Activated effector memory CD4-positive, alpha-beta T cell treated with anti-CD3 and anti-CD28 coated beads, Interleukin-2, amount 50 U/mL, for 16 hours (primary cell): ENCODE data around the gene FRMD4A.
A peak's percentile ranks its signal among the peaks of the same experiment; 100 is the strongest.
"Not testable (repeated sequence)": the region's sequence is repeated elsewhere in the genome, so short reads cannot be mapped to it uniquely, and the experiment has no call there.

Experiments
- DNase-seq: peaks from one replicate; pipeline ENCODE4 v3.0.0-alpha.2; 2020

Gene FRMD4A

DNA sequence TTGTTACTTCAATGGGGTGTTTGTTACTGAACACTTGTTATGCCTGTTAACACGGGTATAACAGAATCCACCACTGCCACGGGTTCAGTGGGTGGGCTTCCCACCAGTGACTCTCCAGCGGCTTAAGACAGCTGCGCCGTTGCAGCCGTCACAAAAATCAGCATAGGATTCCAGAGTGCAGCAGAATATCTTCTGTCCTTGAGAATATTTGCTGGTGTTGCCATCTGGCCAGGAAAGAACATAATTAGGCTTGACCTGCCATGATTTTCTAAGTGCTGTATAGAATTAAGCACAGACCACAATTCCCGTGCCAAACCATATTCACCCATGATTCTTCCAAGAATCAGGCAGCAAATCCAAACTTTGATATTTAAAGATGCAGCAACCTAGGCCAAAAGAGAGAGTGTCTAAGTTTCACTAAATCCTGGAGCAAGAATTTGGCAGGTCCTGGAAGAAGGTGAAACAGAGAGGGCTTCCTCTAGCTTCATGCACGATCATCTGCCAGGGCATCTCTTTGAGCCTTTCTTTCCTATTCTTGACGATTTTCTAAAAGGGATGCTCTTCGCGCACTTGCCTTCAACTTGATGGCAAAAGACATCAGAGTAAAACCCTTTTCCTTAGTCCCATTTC lies 95.0 kb downstream of the FRMD4A start:
- DNase-seq: no peak

DNA sequence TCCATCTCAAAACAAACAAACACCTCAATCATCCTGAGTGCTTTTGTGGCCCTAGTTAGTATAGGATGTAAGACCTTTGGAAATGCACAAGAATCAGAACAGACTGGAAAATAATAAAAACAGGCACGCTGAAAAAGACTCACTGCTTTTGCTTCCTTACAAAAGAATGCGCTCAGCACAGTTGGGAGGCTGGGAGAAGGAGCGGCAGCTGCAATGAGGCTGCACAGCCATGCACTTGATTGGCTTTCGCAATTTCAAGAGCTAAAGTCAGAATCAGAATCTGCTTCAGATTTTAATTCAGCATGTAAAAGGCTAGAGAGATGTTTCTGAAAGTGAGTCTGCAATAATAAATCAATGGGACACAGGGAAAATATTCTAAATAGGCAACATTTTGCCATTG lies 97.2 kb downstream of the FRMD4A start:
- DNase-seq: no peak

DNA sequence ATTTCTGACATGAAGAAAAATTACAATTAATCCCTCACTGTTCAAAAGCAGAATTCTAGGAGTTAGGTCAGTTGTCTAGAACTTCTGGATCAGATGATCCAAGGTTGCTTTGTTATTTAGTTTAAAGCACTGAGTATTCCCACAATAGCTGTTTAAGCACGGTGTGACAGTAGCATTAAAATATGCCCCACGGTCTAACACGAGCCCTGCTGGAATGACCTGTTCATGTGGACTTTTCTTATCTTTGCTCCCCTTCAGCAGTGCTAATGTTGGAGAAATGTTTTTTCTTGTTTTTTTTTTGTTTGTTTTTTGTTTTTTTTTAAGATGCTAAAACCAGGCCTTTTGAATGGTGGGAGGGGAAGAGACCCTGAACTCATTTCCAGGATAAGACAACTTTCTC lies 101.9 kb downstream of the FRMD4A start:
- DNase-seq: not testable (repeated sequence)

DNA sequence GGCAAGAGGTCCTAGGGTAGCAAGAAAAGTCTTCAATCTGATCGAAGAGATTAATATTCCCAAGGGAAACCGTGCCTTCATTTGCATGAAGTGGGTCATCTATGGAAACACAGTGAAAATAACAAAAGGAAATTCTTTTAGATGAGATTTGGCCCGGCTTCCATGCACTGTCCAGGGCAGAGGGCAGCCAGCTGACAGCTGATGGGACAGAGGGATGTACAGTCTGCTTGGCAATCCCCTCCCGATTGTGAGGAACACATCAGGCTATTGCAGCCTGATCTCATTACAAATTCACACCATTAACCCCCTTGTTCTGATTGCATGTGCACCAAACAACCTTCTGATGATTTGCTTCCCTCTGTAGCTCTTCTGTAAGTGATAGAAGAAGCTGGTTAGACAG lies 105.3 kb downstream of the FRMD4A start:
- no peak for DNase-seq

DNA sequence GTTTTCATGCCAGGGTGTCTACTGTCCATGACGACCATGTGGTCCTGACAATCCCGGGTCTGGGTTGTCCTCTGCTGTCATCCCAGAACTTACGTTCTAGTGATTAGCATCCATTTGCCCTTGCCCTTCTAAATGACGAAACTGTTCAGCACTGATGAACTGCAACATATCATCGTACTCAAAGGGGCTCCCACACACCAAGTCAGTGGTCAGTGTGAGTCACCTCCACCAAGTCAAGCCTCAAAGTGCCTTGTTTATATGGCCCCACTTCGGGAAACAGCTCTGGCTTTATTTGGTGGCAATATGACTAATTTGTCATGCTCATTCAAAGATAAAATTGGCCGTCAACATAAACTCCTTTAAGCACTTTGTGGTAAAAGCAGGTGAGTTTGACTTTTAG lies 110.7 kb downstream of the FRMD4A start:
- DNase-seq: no peak

DNA sequence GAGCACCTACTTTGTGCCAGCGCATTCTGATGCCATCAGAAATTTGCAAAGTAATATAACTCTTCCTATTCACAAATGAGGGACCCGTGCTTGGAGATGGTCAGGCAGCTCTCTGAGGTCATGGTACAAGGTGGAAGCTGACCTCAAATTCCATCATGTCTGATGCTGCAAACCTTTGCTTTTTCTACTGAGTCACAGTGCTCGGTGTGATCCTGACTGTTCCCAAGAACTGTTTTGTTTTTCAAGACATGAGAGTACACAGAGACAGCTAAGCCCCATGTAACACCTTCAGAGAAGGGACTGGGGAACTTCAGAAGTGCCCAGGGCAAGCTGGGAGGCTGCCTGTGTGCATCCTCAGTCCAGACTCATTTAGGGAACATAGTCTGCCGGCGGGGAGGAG lies 111.3 kb downstream of the FRMD4A start:
- no peak for DNase-seq

DNA sequence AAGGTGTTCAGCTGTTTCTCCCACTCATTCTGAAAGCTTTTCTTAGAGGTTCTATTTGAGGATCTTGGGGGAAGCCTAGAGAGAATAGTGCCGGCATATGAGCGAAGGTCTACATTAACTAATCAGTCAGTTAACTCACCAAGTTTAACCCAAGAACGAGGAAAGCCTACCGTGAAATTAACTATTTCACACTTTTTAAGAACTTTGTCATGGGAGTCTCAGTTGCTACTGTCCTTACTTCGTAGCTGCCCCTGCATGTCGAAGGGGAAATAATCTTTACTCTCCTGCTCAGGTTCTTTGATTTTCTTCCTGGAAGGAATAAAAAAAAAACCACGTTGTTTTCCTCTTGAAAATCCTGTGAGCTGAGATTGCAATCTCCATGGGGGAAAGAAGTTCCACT lies 115.1 kb downstream of the FRMD4A start:
- DNase-seq: no peak

DNA sequence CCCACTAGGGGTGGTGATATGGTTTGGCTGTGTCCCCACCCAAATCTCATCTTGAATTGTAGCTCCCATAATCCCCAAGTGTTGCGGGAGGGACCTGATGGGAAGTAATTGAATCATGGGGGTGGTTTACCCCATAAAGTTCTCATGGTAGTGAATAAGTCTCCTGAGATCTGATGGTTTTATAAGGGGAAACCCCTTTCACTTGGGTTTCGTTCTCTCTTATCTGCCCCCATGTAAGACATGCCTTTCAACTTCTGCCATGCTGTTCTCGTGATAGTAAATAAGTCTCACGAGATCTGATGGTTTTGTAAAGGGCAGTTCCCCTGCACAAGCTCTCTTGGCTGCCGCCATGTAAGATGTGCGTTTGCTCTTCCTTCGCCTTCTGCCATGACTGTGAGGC lies 117.0 kb downstream of the FRMD4A start:
- not testable (repeated sequence) for DNase-seq

DNA sequence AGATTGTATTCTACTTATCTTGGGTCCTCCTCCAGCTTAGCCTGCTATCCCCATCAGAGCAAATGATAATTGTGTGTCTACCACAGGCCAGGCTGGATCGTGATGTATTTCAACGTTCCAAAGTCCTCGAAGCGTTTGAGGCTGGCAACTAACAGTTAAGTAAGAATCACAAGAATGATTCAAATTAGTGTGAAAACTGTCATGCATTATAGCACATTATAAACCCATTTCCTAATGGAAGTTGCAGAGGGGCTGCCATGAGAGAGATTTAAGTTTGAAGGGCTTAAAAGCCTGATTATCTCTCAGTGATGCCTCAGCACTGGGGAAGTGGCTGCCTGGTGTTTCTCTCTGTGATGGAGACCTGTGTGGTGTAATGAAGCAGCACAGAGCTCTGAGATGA lies 119.1 kb downstream of the FRMD4A start:
- no peak for DNase-seq

DNA sequence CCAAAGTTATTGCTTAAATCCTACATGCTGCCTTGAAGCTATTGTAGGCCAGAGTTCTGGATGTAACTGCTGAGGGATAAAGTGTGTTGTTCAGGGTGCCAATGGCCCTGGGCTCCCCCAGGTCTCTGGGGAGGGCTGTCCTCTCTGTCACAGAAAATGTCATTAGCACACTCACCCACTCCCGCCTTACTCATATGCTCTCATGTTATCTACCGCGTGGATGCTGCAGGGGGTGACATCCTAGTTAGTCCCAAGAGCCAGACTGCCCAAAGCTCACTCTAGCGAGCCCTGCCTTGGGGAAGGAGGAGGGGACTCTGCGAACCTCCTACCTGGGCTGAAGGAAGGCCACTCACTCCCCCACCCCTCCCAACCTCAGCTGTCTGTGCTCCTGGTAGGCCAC lies 122.5 kb downstream of the FRMD4A start:
- no peak for DNase-seq

DNA sequence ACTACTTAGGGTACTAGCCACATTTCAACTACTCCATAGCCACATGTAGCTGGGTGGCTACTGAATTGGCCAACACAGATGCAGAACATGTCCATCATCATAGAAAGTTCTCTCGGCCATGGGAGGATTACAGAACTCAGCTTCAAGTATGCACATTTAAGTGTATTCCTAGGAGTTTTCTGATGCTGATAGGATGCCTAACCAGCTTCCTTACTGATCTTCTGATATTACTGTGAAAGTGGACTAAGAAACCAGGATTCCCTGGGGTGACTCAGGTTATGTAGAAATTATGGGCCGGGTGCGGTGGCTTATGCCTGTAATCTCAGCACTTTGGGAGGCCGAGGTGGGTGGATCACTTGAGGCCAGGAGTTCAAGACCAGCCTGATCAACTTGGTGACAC lies 125.5 kb downstream of the FRMD4A start:
- no peak for DNase-seq

DNA sequence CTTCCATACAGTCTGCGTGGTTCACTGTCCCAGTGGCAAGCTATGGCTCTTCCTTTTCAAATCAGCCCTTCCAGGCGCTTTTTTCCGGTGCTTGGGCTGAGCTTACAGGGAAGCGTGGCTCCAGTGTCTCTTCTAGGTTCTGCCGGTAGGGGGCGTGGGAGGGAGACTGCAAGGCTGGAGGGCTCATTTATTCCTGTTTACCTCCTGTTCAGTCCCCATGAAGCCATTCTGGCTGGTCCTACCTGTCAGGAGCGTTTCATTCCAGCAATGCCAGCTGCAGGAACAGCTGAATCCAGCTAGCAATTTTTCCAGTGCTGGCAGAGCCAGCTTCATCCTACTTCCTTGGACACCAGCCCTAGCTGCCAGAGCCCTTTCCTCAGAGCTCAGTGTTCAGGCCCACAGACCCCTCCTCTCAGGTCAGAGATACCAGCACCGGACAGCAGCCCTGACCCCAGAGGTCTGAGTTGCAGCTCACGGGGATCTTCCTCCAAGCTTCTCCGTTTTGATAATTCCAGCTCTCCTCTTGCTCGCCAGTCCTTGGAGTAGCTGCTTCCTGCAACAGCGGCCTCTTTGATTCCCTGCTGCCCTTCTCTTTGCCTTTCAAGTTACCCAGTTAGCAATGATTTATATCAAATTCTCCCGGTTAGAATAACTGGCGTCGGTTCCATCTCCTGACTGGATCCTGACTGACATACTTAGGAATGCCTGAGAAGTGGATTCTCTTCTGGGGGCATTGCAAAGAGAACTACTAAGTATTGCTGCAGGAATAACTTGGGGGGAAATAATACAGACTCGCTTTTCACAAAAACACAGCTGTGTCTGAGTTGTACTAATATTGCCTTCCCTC lies 129.8 kb downstream of the FRMD4A start:
- DNase-seq: no peak

DNA sequence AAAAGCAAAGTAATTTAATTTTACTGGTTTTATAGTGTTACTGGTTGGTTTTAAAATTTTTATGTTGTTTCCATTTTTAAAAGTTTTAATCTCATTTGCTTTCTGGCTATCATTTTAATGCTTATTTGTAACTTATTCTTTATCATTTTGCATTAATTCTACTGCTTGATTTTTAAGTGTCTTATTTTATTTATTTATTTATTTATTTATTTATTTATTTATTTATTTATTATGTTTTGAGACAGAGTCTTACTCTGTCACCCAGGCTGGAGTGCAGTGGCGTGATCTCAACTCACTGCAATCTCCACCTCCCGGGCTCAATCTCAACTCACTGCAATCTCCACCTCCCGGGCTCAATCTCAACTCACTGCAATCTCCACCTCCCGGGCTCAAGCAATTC lies 131.6 kb downstream of the FRMD4A start:
- DNase-seq: not testable (repeated sequence)

DNA sequence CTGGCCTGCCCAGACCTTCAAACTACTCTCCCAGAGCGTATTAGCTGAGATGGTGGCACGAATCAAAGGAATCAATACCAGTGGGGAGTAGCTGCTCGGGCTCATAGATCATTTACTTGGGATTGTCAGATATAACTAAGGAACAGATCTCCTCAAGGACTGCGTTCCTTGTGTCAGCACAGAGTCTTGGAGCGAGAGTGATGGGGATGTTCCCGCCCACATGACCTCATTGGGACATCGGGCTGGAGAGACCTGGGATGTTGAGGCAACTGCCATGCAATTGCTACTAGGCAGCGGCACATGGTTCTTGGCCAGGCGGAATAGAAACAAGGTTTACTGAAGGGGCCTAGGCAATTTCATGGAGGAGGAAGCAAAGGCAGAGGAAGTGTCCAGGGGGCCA lies 132.6 kb downstream of the FRMD4A start:
- DNase-seq: no peak

DNA sequence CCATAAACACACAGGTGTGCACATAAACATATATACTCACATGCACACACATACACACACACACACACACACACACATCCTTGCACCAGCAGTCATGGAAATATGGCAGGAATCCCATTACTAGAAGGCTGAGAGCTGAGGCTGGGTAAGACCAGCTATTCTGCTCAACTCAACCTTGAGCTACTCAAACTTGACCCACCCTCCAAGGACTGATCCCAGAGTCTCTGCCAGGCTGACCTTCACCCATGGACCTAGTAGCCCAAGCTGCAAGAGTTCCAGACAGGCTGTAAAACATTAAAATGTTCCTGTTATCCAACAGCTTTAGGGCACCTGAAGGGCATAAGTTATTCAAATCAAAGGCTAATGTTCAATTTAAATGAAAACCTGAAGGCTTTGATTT lies 134.6 kb downstream of the FRMD4A start:
- no peak for DNase-seq

DNA sequence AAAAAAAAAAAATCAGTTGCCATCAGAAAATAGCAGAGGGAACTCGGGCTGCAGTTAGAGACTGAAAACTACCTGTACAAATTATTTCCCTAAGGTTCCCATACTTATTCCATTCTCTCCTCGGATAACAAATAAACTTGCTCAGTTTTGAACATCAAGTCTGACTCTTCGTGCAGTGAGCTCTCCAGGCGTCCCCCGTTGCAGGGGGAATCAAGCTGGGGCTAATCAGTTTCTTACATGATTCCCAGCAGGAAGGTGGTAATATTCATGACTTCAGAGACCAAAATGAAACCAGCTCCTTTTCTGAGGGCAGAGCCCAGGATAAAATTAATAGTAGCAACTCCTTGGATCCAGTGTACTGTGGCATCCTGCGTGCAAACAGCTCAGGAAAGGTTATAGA lies 135.3 kb downstream of the FRMD4A start:
- no peak for DNase-seq

DNA sequence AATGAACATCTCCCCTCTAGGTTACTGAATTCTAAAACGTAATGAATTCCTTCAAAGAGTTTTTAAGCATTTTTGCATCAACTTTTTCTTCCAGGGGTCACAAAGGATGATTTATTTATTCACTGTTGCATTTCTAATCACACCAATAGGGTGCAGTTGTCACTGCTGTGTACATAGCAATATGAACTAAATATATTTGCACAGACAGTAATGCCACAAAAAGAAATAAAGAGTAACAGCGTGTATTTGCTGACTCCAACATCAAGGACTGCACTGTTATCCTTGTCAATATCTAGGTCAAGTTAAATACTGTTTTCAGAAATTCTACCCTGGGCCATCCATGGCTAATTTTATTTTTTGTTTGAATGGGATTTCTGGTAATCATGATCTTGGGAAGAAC lies 138.0 kb downstream of the FRMD4A start:
- no peak for DNase-seq

DNA sequence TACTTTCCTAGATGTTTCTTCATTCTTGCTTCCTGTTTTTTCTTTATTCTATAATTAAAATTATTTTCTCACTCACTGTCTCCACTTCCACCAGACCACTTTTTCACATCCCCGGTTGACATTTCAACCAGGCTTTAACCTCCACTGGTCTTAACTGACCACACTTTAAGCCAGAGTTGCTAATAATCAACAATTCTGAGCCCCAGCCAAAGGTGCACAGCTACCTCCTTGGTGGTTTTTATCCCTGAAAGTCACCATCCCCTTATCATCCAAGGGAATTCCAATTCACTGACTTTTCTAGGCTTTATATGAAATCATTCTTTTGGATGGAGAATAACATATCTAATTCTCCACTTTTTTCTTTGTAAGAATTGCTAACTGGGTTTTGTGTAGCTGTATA lies 138.9 kb downstream of the FRMD4A start:
- no peak for DNase-seq

DNA sequence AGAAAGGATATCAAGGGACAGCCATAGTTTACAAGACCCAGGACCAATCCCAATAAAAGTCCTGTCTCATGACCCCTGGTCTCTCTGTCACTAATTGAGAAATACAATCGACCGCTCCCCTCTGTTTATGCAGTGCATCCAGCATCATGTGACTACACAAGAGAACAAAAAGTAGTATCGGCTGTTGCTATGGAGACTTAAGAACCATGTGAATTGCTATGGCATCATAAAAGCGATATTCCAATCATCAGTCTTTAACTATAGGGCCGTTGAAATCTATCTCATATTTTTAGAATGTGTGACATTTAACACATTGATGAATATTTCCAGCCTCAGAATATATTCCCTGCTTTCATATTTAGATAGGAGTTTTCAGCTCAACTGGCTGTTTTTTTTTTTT lies 139.3 kb downstream of the FRMD4A start:
- DNase-seq: no peak

DNA sequence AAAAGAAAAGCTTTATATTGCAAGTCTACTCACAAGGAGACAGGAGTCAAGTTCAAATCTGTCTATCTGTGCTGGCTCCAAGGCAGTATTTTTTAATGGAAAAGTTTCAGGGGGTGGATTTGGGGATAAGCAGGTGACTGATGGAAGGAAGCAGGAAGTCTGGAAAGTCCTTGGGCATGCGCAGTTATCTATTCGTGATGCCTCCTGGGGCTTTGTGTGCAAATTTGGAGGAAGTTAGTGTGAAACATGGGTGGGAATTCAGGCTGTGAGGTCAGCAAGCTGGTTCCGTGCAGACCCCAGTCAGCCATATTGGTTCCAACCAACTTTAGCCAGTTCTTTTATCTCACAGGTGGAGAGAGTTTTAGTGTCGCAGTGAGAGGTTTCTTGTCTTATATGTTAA lies 140.0 kb downstream of the FRMD4A start:
- DNase-seq: no peak

DNA sequence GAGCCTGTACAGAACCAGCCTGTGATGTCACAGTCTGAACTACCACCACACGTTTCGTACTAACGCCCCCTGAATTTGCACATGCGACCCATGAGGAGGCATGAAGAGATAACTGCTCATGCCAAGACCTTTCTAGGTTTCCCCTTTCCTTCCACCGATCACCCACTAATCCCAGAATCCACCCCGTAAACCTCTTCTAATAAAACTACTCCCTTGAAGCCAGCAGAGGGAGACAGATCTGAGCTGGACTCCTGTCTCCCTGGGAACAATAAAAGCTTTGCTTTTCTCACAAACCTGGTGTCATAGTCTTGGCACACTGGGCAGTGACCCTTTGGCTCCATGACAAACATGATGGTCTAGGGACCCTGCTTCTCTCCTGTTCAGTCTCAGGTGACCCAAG lies 144.5 kb downstream of the FRMD4A start:
- DNase-seq: no peak

DNA sequence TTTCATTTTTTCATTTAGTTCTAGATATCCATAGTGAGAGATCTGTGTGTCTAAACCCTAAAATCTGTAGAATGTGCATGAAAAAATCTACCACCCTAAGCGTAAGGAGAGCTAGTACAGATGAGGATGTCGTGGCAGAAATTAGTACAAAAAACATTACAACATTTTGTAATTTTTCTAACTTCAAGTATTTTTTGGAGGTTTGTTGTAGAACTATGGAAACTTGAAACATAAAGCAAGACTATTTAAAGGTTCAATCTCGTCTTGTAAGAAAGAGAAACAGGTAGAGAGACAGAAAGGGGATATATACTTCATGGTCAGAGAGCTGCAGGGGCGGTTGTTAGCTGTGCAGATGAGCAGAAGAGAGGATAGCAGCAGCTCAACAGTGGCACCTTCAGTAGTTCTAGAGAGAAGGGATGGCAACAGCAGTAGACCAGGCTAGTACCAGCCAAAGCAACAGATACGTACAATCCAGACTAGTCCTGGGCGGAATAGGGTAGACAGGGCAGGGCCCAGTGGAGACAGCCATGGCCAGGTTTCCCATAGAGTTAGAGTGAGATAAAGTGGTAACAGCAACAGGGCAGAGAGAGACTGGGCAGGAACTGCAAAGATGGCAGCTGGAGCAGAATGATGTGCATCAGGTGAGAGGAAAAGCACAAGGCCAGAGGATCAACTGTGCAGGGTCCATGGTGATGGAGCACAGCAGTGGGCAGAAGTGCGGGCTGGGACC lies 145.2 kb downstream of the FRMD4A start:
- DNase-seq: peak; percentile 76

DNA sequence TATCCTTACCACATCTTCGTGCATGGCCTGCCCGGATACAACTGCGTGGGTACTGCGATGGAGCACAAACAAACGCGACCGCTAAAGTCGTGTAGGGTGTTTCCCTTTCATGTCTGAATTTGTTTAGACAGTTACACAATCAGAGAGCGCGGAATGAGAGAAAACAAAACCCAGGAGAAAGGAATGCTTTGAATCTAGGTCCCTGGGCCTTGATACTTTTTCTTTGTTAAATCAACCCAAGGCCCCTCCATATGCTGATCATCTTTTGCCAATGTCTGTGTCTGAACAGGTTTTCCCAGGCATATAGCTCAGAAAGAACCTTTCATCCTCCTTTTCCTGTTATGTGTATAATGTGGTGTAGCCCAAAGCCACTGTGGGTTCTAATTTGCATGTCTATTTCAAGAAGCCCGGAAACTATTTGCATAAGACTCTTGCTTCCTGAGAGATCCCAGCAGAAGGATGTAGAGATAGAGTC lies 145.8 kb downstream of the FRMD4A start:
- DNase-seq: peak; percentile 74

DNA sequence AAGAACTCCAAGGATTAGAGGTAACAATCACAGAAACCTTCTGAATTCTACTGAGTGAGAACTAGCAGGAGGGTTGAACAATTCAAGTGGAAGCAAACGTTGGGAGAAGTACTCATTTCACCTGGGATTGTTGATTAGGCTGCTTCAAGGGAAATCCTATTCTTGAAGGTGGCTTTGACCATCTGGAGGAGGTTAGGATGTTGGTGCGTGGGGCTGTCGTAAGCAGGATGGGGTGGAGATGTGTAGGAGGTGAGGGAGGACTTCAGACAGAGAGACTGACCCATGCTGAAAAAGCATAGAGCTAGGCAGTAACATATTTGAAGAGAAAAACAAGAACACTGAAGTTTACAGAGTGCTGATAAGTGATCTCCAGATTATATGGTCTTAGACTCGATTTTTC lies 147.9 kb downstream of the FRMD4A start:
- DNase-seq: no peak
